Renal cortex interstitium (tissue), 11 donors: Measurements from ENCODE around the gene TMEM114. TPM values are rescaled to one million over a fixed set of nuclear protein-coding genes. Genes with fewer than 3 reads are reported as not detected.

Source experiments
- DNase-seq, 11 donors: peaks; one replicate each; pipeline ENCODE4 v3.0.0-alpha.2; 2013; ENCODE audit warnings: low read depth in 9 of 11, low spot score in 4 of 11; ENCODE audit errors: extremely low read depth in 1 of 11
- polyA plus RNA-seq, 3 donors: library from polyadenylated mRNA; unstranded; fragments of 120-200 nt; gene quantifications; one replicate each; pipeline ENCODE4 v1.2.1, GENCODE V29; 2013; ENCODE audit not compliant: insufficient read length in 3 of 3

Gene TMEM114
- polyA plus RNA-seq, 3 donors = 0.11 to 0.18 TPM; not detected in 1

DNA sequence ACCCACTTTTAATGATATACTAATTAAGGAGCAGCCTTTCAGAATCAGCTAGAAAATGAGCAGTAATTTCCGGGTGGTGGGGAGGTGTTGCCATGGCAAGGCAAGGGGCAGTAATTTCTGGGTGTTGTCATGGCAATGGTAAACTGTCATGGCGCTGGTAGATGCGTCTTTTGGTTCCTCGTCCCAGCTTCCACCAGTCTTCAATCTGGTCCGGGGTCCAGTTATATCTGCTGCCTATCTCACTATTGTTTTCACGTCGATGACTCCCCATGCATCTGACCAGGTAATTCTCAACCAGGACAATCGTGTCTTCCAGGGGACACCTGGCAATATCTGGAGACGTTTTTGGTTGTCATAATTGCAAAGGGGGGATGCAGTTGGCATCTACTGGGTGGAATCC lies 34.9 kb downstream of the TMEM114 start:
- DNase-seq = no peak

- no peak for DNase-seq
Observed at GRCh38 chr16:8554881-8555280, 35.4 kb downstream of the TMEM114 start.

- DNase-seq = no peak
Observed at GRCh38 chr16:8554022-8554421, 36.3 kb downstream of the TMEM114 start.

DNA sequence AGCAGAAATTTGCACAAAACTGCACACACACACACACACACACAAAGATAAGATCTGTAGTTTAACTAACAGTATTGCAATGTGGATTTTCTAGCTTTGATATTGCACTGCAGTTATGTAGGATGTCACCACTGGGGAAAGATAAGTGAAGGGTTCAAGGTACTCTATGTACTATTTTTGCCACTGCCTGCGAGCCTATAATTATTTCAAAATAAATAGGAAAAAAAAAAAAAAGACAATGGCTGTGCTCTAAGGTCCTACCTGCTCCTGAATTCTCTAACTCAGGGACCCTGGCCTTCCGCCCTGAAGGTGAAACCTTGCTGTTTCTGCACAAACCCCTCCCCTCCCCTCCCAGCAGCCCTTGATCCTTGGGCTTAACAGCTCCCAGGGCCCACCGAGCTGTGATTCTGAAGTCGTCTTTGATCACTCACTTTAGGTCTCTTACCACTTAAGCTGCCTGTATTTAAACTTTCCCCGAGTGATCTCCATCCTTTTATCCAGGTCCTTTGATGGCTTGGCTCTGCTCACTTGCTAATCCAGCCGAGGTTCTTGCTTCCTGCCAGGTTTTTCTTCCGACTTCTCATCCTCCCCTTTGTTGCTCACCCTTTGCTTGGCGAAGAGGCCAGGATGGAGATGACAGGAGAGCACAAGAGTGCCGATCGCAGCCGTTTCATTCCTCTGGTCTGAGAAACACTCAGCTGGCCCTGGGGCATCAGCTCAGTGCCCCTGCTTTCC lies 37.7 kb downstream of the TMEM114 start:
- DNase-seq = no peak

- DNase-seq = no peak
Observed at GRCh38 chr16:8551388-8552332, 38.7 kb downstream of the TMEM114 start.

GRCh38 chr16:8550728-8551387 lies 39.5 kb downstream of the TMEM114 start:
- no peak for DNase-seq

- DNase-seq = no peak
Observed at GRCh38 chr16:8549843-8550412, 40.4 kb downstream of the TMEM114 start.

DNA sequence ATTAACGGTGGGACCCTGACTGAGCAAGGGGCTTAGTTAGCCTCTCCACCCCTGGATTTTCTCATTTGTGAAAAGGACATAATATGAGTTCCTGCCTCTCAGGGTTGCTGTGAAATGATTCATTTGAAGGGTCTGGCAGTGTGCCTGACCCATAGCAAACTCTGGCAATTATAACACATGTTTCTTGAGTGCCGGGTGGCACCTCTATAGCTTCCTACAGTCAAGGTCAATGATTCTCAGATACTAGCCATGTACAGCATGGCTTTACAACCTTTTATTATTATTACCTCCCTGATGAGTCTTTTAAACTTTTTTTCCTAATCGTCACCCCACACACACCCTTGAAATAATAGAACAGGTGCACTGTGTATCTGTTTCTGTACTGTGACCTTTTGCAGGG lies 42.1 kb downstream of the TMEM114 start:
- DNase-seq = no peak

DNA sequence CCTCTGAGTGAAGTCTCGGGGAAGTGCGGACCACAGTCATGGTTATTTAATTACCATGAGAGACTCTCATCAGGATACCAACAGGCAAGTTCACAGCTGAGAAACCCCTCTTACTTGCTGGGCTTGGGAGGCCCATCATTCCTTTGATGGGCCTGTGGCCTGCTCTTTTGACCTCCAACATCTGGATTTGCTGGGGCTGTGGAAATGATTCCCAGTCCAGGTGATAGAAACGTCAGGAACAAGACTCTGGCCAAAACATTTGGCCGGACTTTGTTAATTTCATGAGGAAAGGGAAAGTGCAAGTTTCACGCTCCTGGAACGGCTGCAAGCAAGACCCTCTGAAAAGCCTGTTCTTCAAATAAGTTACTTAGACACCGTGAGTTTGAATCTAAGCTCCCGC lies 42.5 kb downstream of the TMEM114 start:
- no peak for DNase-seq

DNA sequence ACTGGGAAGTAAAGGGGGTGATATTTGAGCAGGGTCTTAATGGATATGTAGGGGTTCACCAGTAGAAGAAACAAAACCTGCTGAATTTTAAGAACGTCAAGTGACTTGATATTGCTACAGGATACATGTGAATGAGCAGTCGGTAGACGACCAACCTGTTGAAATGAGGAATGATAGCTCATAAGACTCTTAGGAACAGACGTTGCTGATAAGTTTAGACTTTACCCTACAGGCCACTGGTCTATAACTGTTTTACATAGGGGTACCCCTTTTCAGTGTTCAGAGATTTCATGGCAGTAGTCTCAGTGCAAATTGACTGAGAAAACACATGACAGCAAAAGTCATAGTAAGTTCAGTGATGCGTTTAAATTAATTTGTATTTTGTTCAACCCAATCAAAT lies 45.9 kb downstream of the TMEM114 start:
- DNase-seq = no peak

GRCh38 chr16:8543258-8543657 lies 47.1 kb downstream of the TMEM114 start:
- no peak for DNase-seq

DNA sequence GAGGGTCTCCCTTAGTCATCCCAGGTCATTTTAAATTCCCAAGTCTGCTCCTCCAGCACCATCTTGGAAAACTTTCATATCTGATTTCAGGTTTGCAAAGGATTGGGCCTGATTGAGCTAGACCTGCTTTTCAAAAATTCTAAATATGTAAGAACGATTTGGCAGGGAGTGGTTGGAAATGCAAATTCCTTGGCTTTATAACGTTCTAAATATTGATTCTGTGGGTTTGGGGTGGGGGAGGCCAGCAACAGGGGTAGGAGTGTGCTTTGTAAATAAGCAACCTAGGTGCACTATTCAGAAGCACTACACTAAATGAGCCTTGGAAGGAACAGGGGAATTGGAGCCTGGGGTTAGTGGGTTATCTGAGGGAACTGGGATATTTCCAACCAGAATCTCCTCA lies 47.9 kb downstream of the TMEM114 start:
- DNase-seq = no peak

GRCh38 chr16:8541868-8542267 lies 48.4 kb downstream of the TMEM114 start:
- DNase-seq = no peak

GRCh38 chr16:8537691-8538342 lies 52.5 kb downstream of the TMEM114 start:
- DNase-seq = no peak

DNA sequence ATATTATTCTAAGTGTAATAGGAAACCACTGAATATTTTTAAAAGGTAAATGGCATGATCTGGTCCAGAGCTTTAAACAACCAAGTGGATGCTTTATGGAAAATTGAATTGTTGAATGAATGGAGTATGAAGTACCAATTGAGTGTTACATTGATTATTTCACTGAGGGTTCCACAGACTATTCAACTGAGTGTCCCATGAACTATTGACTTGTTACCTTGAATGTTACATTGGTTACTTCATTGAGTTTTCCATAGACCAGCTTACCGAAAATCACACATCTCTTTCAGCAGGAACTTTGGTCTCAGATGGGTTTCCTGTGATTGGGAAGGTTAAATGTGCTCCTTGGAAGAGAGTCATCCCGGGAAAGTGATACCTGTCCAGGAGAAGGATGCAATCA lies 56.8 kb downstream of the TMEM114 start:
- no peak for DNase-seq

DNA sequence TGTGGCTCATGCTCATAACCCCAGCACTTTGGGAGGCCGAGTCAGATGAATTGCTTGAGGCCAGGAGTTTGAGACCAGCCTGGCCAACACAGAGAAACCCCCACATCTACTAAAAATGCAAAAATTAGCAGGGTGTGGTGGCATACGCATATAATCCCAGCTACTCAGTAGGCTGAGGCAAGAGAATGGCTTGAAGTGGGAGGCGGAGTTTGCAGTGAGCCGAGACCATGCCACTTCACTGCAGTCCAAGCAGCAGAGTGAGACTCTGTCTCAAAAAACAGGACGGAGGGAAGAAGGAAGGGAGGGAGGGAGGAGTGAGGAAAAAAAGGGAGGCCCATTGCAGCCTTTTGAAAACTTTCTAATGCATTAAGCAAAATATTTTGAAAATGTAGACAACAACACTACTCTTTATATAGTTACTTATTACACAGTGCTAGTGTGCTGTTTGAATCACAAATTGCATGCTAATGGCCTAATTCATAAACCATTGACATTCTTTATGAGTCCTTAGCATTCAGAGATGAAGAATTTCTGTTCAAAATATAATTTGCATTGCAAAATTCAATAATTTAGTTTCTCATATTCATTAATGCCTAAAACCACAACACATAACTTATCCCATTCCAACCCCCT lies 59.4 kb downstream of the TMEM114 start:
- peak in 4 of 11 donors; percentile 9 to 21 (median 13) for DNase-seq

DNA sequence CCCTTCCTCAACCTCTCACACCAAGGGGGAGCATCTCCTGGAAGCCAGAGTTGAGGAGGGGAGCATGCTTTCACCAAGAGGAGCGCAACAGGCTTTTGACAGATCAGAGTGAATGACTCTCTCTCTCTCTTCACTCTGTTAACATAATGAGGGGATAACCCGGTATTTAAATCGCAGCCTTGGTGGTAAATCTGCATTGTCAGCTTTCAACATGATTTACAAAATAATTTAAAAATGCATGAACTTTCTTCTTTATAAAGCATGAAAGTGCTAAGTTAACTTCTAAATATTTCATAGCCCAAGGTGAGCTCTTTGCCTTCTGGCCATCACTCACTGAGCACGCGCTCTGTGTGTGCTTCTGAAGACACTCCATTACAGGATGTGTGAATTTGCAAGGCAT lies 61.8 kb downstream of the TMEM114 start:
- no peak for DNase-seq

GRCh38 chr16:8523932-8524331 lies 66.4 kb downstream of the TMEM114 start:
- no peak for DNase-seq

DNA sequence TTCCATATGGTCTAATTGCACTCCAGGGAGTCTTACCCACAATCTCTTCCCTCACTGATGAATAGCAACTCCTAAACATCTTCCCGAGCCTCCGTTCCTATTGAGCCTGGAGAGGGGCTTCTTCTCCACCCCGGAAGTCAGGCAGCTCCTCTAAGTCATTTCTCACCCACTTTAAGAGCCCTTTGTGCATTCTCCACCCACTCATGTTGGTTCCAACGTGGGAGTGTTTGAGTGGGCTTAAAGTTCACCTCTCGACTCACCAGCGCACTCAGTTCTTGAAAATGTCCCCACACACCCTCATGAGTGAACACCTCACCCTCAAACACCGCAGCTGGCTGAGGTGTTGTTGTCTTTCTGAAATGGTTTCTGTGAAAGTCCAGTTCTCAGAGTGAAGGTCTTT lies 67.6 kb downstream of the TMEM114 start:
- no peak for DNase-seq
